HepG2 (cell line): ENCODE results near the gene TENM3. TPM values are rescaled to one million over a fixed set of nuclear protein-coding genes. Genes with fewer than 3 reads are reported as not detected.

Experiments used
- ATAC-seq: fragments of 200-7000 bp; cut with Tn5 transposase; 3 replicates; pipeline ENCODE4 v1.9.1; 2020; ENCODE audit warnings: mild to moderate bottlenecking, moderate library complexity
- BruUV-seq: library from RNA; stranded (reverse); fragments of 400-500 nt; replicated peaks from 2 replicates; lab custom pipeline; 2021; lab: Mats Ljungman, UMichigan
- CTCF ChIA-PET: fragments of 300-600 bp; formaldehyde crosslinking; extraction: SDS; loops from one replicate; lab custom pipeline; 2021; ENCODE audit warnings: low total read pairs, inconsistent platforms, low intra/inter-chr PET ratio; lab: Yijun Ruan, JAX
- POLR2A ChIA-PET: fragments of 350-600 bp; sonication (Branson Sonifier 250); formaldehyde crosslinking; loops from one replicate; lab custom pipeline; 2020; ENCODE audit warnings: antibody characterized with exemption, inconsistent platforms; lab: Yijun Ruan, JAX
- DNase-seq: peaks from one replicate; pipeline ENCODE4 v3.0.0-alpha.2; 2015; ENCODE audit warnings: low spot score
- FAIRE-seq: peaks from 3 replicates; lab custom pipeline; 2011; peaks lifted over from hg19 to GRCh38; lab: Jason Lieb, UNC
- H2AFZ ChIP-seq: one replicate; pipeline ENCODE4 v1.6.1; 2011; ENCODE audit warnings: low read length, inconsistent platforms
- H3K27ac ChIP-seq: fragments of 300-600 bp; 3 replicates; pipeline ENCODE4 v1.8.0; 2011; ENCODE audit warnings: mixed run types, mild to moderate bottlenecking, mixed read lengths, low read length, inconsistent platforms; ENCODE audit not compliant: insufficient read depth; ENCODE audit errors: extremely low read length
- H3K27me3 ChIP-seq, 2 experiments: fragments of 200-600 bp in 1 of 2; 2 replicates in 1 of 2; 3 replicates in 1 of 2; pipeline versions ENCODE4 v1.6.0 to v1.8.0; 2011; ENCODE audit warnings: low read length in 2 of 2, mild to moderate bottlenecking in 2 of 2, moderate library complexity in 2 of 2, inconsistent platforms in 1 of 2; ENCODE audit not compliant: insufficient read depth in 2 of 2, control insufficient read depth in 1 of 2
- H3K36me3 ChIP-seq, 2 experiments: fragments of 200-600 bp in 1 of 2; replicated peaks in 1 of 2; 2 replicates in 1 of 2; 3 replicates in 1 of 2; pipeline versions ENCODE4 v1.5.1 to v1.8.0; 2011; ENCODE audit warnings: low read length in 2 of 2, inconsistent platforms in 1 of 2; ENCODE audit not compliant: insufficient read depth in 2 of 2, control insufficient read depth in 1 of 2
- H3K4me1 ChIP-seq: 2 replicates; pipeline ENCODE4 v1.5.1; 2012; ENCODE audit warnings: low read length, inconsistent platforms; ENCODE audit not compliant: insufficient read depth
- H3K4me2 ChIP-seq: 2 replicates; pipeline ENCODE4 v1.6.0; 2011; ENCODE audit warnings: low read depth, low read length, inconsistent platforms
- H3K4me3 ChIP-seq, 3 experiments: fragments of 200-600 bp in 1 of 3; sonication (generic), shearing (Covaris generic) in 1 of 3; replicated peaks in 1 of 3; 2 replicates each; pipeline ENCODE4 v1.5.1; 2011 to 2016; ENCODE audit warnings: low read length in 3 of 3, inconsistent platforms in 2 of 3, low read depth in 2 of 3, mild to moderate bottlenecking in 2 of 3, control low read depth in 1 of 3, mixed read lengths in 1 of 3; ENCODE audit not compliant: insufficient read depth in 1 of 3
- H3K79me2 ChIP-seq: one replicate; pipeline ENCODE4 v1.6.1; 2011; ENCODE audit warnings: low read length, inconsistent platforms; ENCODE audit not compliant: insufficient read depth
- H3K9ac ChIP-seq: 2 replicates; pipeline ENCODE4 v1.6.0; 2011; ENCODE audit warnings: mild to moderate bottlenecking, low read depth, low read length, inconsistent platforms; ENCODE audit not compliant: insufficient read depth
- H3K9me3 ChIP-seq: 2 replicates; pipeline ENCODE4 v1.5.1; 2012; ENCODE audit warnings: mild to moderate bottlenecking, low read length
- H4K20me1 ChIP-seq: 2 replicates; pipeline ENCODE4 v1.6.0; 2011; ENCODE audit warnings: inconsistent platforms, mild to moderate bottlenecking, low read length, moderate library complexity; ENCODE audit not compliant: insufficient read depth
- BATF2 ChIP-seq: sonication (generic); formaldehyde crosslinking; IDR thresholded peaks from 2 replicates; pipeline ENCODE4 v1.8.0; 2022; ENCODE audit warnings: mild to moderate bottlenecking, missing genetic modification reagents, moderate library complexity
- CENPT ChIP-seq: sonication (generic); formaldehyde crosslinking; IDR thresholded peaks from 2 replicates; pipeline ENCODE4 v1.8.0; 2022; ENCODE audit warnings: low read depth, mild to moderate bottlenecking, moderate library complexity, missing genetic modification reagents
- CSRNP1 ChIP-seq: sonication (generic); formaldehyde crosslinking; IDR thresholded peaks from 2 replicates; pipeline ENCODE4 v1.8.1; 2023; ENCODE audit warnings: mild to moderate bottlenecking, missing genetic modification reagents
- ELF4 ChIP-seq: sonication (generic); formaldehyde crosslinking; IDR thresholded peaks from 2 replicates; pipeline ENCODE4 v1.5.0; 2020; ENCODE audit warnings: missing genetic modification reagents, mild to moderate bottlenecking, moderate library complexity, borderline replicate concordance
- MAFF ChIP-seq: IDR thresholded peaks from 2 replicates; pipeline ENCODE4 v1.6.1; 2011; ENCODE audit warnings: low read depth, low read length, improper control_type of control experiment
- MTERF4 ChIP-seq: sonication (generic); formaldehyde crosslinking; IDR thresholded peaks from 2 replicates; pipeline ENCODE4 v1.8.0; 2023; ENCODE audit warnings: mild to moderate bottlenecking, missing genetic modification reagents
- MXD4 ChIP-seq: IDR thresholded peaks from 2 replicates; pipeline ENCODE4 v1.6.1; 2016; ENCODE audit warnings: mild to moderate bottlenecking, missing biosample characterization, missing genetic modification reagents
- POLR2A ChIP-seq, 2 experiments: IDR thresholded peaks; 2 replicates each; pipeline ENCODE4 v1.6.1; 2011; ENCODE audit warnings: low read depth in 2 of 2, low read length in 2 of 2, mild to moderate bottlenecking in 1 of 2, moderate library complexity in 1 of 2; ENCODE audit not compliant: insufficient read depth in 1 of 2
- PTBP1 ChIP-seq: fragments of 200-400 bp; formaldehyde crosslinking; IDR thresholded peaks from 2 replicates; pipeline ENCODE4 v1.6.1; 2018; ENCODE audit warnings: low read length, low read depth; ENCODE audit not compliant: poor library complexity, severe bottlenecking
- SNRNP70 ChIP-seq: fragments of 200-400 bp; formaldehyde crosslinking; IDR thresholded peaks from 2 replicates; pipeline ENCODE4 v1.6.1; 2017; ENCODE audit warnings: mild to moderate bottlenecking, low read depth, low read length, moderate library complexity
- SRF ChIP-seq: IDR thresholded peaks from 2 replicates; pipeline ENCODE4 v1.6.1; 2011; ENCODE audit warnings: mild to moderate bottlenecking, low read depth, low read length, moderate library complexity
- WIZ ChIP-seq: sonication (generic); formaldehyde crosslinking; IDR thresholded peaks from 2 replicates; pipeline ENCODE4 v1.5.1; 2020; ENCODE audit warnings: mild to moderate bottlenecking, missing genetic modification reagents
- XRCC5 ChIP-seq: fragments of 200-400 bp; formaldehyde crosslinking; optimal IDR thresholded peaks from 2 replicates; pipeline ENCODE3; 2017; ENCODE audit warnings: mild to moderate bottlenecking, low read length
- ZBTB8A ChIP-seq: sonication (generic); formaldehyde crosslinking; IDR thresholded peaks from 2 replicates; pipeline ENCODE4 v1.4.0; 2020; ENCODE audit warnings: mild to moderate bottlenecking, low read depth, missing genetic modification reagents, borderline replicate concordance
- ZFAT ChIP-seq: sonication (generic); formaldehyde crosslinking; conservative IDR thresholded peaks from 2 replicates; pipeline ENCODE4 v1.8.1; 2023; ENCODE audit warnings: missing genetic modification reagents, inconsistent platforms
- ZNF569 ChIP-seq: sonication (generic); formaldehyde crosslinking; IDR thresholded peaks from 2 replicates; pipeline ENCODE4 v1.5.0; 2020; ENCODE audit warnings: mild to moderate bottlenecking, missing genetic modification reagents, moderate library complexity, borderline replicate concordance
- ZNF780A ChIP-seq: sonication (generic); formaldehyde crosslinking; IDR thresholded peaks from 2 replicates; pipeline ENCODE4 v1.8.0; 2022; ENCODE audit warnings: mild to moderate bottlenecking, missing genetic modification reagents, moderate library complexity
- ZNF878 ChIP-seq: sonication (generic); formaldehyde crosslinking; IDR thresholded peaks from 2 replicates; pipeline ENCODE4 v1.8.1; 2023; ENCODE audit warnings: mild to moderate bottlenecking, missing genetic modification reagents, moderate library complexity
- WGBS: methylation state at CpG from one replicate; pipeline ENCODE4 v1.1.6; 2017; ENCODE audit warnings: low lambda C conversion rate; 5-methylcytosine and 5-hydroxymethylcytosine counted together
- in situ Hi-C: cut with HindIII; loops from 2 replicates; pipeline ENCODE4 v1.10.0; 2017; ENCODE audit warnings: low pct_unique_long_range_greater_than_20kb; ENCODE audit not compliant: extremely low pct_ligation_motif_present
- intact Hi-C: fragments of 100-400 bp; cut with micrococcal nuclease; formaldehyde crosslinking; loops from one replicate; pipeline ENCODE4 v1.10.0; 2022; ENCODE audit not compliant: unreplicated experiment
- polyA plus RNA-seq, 8 experiments: library from polyadenylated mRNA; depleted of rRNA in 3 of 8; stranded (reverse) in 7 of 8; unstranded in 1 of 8; fragments of >200 nt; fragmentation: Illumina TruSeq in 4 of 8; extraction: Trizol in 4 of 8; gene quantifications; 2 replicates each; pipeline versions ENCODE4 v1.2.1 to v1.2.3, GENCODE V29; 2011 to 2016; ENCODE audit warnings: low read depth in 4 of 8, missing spikeins in 1 of 8, mixed read lengths in 1 of 8; ENCODE audit not compliant: insufficient read depth in 1 of 8
- total RNA-seq, 5 experiments: library from RNA; depleted of rRNA; stranded (reverse); fragments of >200 nt; fragmentation: Illumina TruSeq; extraction: Trizol; gene quantifications; 2 replicates each; pipeline ENCODE4 v1.2.3, GENCODE V29; 2016; ENCODE audit warnings: low read depth in 1 of 5

TENM3 gene
- total and polyA plus RNA-seq, 2 of the 13 experiments (the other 11 are each of a cell fraction or from before 2014, with no cell fraction given), result 0.04 TPM; not detected in 1

GRCh38 chr4:182434720-182435119, 191.5 kb downstream of the TENM3 start:
- intact Hi-C loops, result no loop called here
- POLR2A ChIA-PET, result no interaction called here

More at GRCh38 chr4:182434720-182435119, 191.5 kb downstream of the TENM3 start:
- Histone ChIP-seq H3K4me2 (no peak overlapping the region), H2AFZ (no peak overlapping the region), H3K36me3 (no peaks in the 10 kb centered on the region), H3K4me3 (no peak overlapping the region), H3K27me3 (peaks cover 0 to 4% of the 10 kb centered on the region in 2 experiments; a peak in 1 of 5 replicates), H3K79me2 (no peaks in the 10 kb centered on the region), H3K27ac (no peak overlapping the region), H4K20me1 (no peaks in the 10 kb centered on the region), H3K9ac (no peak overlapping the region), H3K9me3 (no peaks in the 10 kb centered on the region), H3K4me1 (no peaks in the 10 kb centered on the region)
- CTCF ChIA-PET, result no interaction called here
- no TSS peak for BruUV-seq
- TF ChIP-seq WIZ (CRISPR knock-in tag), result no peak
- TF ChIP-seq BATF2 (CRISPR knock-in tag), result no peak
- no peak for TF ChIP-seq MXD4 (CRISPR knock-in tag)
- TF ChIP-seq ELF4 (CRISPR knock-in tag), result no peak
- TF ChIP-seq XRCC5, result no peak
- TF ChIP-seq MAFF, result no peak
- TF ChIP-seq POLR2A (IDR thresholded peaks at IDR 0.05; ENCODE audit: insufficient read depth in 1 of 2, low read depth in 2 of 2, low read length in 2 of 2), result no peak
- TF ChIP-seq ZNF569 (CRISPR knock-in tag), result no peak
- TF ChIP-seq ZBTB8A (CRISPR knock-in tag), result no peak
- no peak for TF ChIP-seq MTERF4 (CRISPR knock-in tag)
- no peak for TF ChIP-seq PTBP1
- TF ChIP-seq CENPT (CRISPR knock-in tag), result no peak
- TF ChIP-seq ZFAT (CRISPR knock-in tag), result no peak
- no peak for TF ChIP-seq SRF
- TF ChIP-seq ZNF780A, result no peak
- no peak for TF ChIP-seq CSRNP1 (CRISPR knock-in tag)
- TF ChIP-seq SNRNP70, result no peak
- TF ChIP-seq ZNF878 (CRISPR knock-in tag), result no peak
- DNase-seq (no peak), ATAC-seq (no peak), FAIRE-seq (no peak)
- 5% methylated on average over 4 of the region's 4 CpGs for WGBS
- in situ Hi-C loops, result no loop called here
